Measurements from ENCODE around the gene SKAP1.
"Not testable (repeated sequence)": the region's sequence is repeated elsewhere in the genome, so short reads cannot be mapped to it uniquely, and the experiment has no call there.

Gene SKAP1

GRCh38 chr17:48245465-48246033 lies 184.5 kb downstream of the SKAP1 start:
- not testable (repeated sequence) for DNase-seq (ENCODE audit: low read depth in 2 of 2)

- no peak for DNase-seq (ENCODE audit: low read depth in 2 of 2)
These were observed 185.2 kb downstream of the SKAP1 start for GRCh38 chr17:48244814-48245213.

- no peak for DNase-seq (ENCODE audit: low read depth in 2 of 2)
These were observed 185.8 kb downstream of the SKAP1 start for GRCh38 chr17:48244121-48244711.

GRCh38 chr17:48241770-48242497 lies 188.1 kb downstream of the SKAP1 start:
- no peak for DNase-seq (ENCODE audit: low read depth in 2 of 2)

GRCh38 chr17:48241131-48241591 lies 188.9 kb downstream of the SKAP1 start:
- no peak for DNase-seq (ENCODE audit: low read depth in 2 of 2)

GRCh38 chr17:48240562-48241130 lies 189.4 kb downstream of the SKAP1 start:
- no peak for DNase-seq (ENCODE audit: low read depth in 2 of 2)

- DNase-seq (ENCODE audit: low read depth in 2 of 2), result no peak
These were observed 189.9 kb downstream of the SKAP1 start for GRCh38 chr17:48240122-48240521.

- DNase-seq (ENCODE audit: low read depth in 2 of 2), result no peak
These were observed 190.4 kb downstream of the SKAP1 start for GRCh38 chr17:48239603-48239995.

- no peak for DNase-seq (ENCODE audit: low read depth in 2 of 2)
These were observed 190.9 kb downstream of the SKAP1 start for GRCh38 chr17:48238933-48239602.

GRCh38 chr17:48237456-48237855 lies 192.6 kb downstream of the SKAP1 start:
- DNase-seq (ENCODE audit: low read depth in 2 of 2), result no peak

GRCh38 chr17:48236681-48237134 lies 193.3 kb downstream of the SKAP1 start:
- no peak for DNase-seq (ENCODE audit: low read depth in 2 of 2)

GRCh38 chr17:48234922-48235321 lies 195.1 kb downstream of the SKAP1 start:
- DNase-seq (ENCODE audit: low read depth in 2 of 2), result no peak

GRCh38 chr17:48231995-48232959 lies 197.7 kb downstream of the SKAP1 start:
- no peak for DNase-seq (ENCODE audit: low read depth in 2 of 2)

GRCh38 chr17:48229936-48230335 lies 200.1 kb downstream of the SKAP1 start:
- DNase-seq (ENCODE audit: low read depth in 2 of 2), result no peak

GRCh38 chr17:48228720-48229119 lies 201.3 kb downstream of the SKAP1 start:
- no peak for DNase-seq (ENCODE audit: low read depth in 2 of 2)

- DNase-seq (ENCODE audit: low read depth in 2 of 2), result no peak
These were observed 204.1 kb downstream of the SKAP1 start for GRCh38 chr17:48225725-48226567.

- DNase-seq (ENCODE audit: low read depth in 2 of 2), result no peak
These were observed 206.1 kb downstream of the SKAP1 start for GRCh38 chr17:48223945-48224344.

- no peak for DNase-seq (ENCODE audit: low read depth in 2 of 2)
These were observed 210.4 kb downstream of the SKAP1 start for GRCh38 chr17:48219617-48220016.

- no peak for DNase-seq (ENCODE audit: low read depth in 2 of 2)
These were observed 214.4 kb downstream of the SKAP1 start for GRCh38 chr17:48215583-48216139.

GRCh38 chr17:48213797-48214196 lies 216.2 kb downstream of the SKAP1 start:
- DNase-seq (ENCODE audit: low read depth in 2 of 2), result no peak

Data from stimulated activated CD8-positive, alpha-beta memory T cell treated with anti-CD3 and anti-CD28 coated beads, Interleukin-7, amount 100 ng/mL, for 4 hours (primary cell).